Measurements from ENCODE around the gene DDX23.

- TF ChIP-seq GATA2 (IDR thresholded peaks at IDR 0.05; ENCODE audit: low read depth, low read length) (no peak), GATA3 (IDR thresholded peaks at IDR 0.05; ENCODE audit: low read depth, low read length) (no peak)
Measured at GRCh38 chr12:48861111-48861510, 9.1 kb upstream of the DDX23 start.

Measured in SH-SY5Y (cell line).